ENCODE results near the gene LHFPL3. TPM values are rescaled to one million over a fixed set of nuclear protein-coding genes. Genes with fewer than 3 reads are reported as not detected.

The LHFPL3 gene
- total RNA-seq, 2 donors from 2014 or later: not detected

DNA sequence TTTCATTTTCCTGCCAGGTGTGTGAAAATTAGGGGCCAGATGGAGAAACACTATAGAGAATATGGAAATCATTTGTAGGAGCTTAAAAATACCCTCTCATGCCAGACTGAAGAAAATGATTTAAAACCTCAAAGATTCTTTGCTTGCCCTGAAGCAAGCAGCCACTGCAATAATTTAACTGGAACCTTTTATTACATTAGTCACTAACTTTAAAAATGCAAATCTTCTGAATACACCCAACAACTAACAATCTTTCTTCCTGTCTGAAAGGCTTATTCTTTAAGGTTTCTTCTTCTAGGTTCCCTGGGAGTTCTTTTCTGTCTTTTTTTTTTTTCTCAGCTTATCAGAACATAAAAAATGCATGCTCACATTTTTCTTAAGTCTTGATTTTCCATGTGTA, 447.1 kb downstream of the LHFPL3 start:
- no peaks in the 10 kb centered on the region for H3K9me3 ChIP-seq
- H3K27ac ChIP-seq: no peak overlapping the region
- ATAC-seq (ENCODE audit: insufficient number of reproducible peaks, low FRiP score, low read depth) (no peak), DNase-seq (ENCODE audit: low spot score) (no peak)
- TF ChIP-seq, protein P1, sequence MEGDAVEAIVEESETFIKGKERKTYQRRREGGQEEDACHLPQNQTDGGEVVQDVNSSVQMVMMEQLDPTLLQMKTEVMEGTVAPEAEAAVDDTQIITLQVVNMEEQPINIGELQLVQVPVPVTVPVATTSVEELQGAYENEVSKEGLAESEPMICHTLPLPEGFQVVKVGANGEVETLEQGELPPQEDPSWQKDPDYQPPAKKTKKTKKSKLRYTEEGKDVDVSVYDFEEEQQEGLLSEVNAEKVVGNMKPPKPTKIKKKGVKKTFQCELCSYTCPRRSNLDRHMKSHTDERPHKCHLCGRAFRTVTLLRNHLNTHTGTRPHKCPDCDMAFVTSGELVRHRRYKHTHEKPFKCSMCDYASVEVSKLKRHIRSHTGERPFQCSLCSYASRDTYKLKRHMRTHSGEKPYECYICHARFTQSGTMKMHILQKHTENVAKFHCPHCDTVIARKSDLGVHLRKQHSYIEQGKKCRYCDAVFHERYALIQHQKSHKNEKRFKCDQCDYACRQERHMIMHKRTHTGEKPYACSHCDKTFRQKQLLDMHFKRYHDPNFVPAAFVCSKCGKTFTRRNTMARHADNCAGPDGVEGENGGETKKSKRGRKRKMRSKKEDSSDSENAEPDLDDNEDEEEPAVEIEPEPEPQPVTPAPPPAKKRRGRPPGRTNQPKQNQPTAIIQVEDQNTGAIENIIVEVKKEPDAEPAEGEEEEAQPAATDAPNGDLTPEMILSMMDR (IDR thresholded peaks at IDR 0.05): no peak
- no peaks in the 10 kb centered on the region for H3K27me3 ChIP-seq (replicated peaks; ENCODE audit: insufficient read depth)
- H3K4me3 ChIP-seq: no peak overlapping the region
- H3K36me3 ChIP-seq: no peaks in the 10 kb centered on the region
- H3K4me1 ChIP-seq (ENCODE audit: control insufficient read depth in 1 of 2, low read depth in 2 of 2): no peaks in the 10 kb centered on the region

DNA sequence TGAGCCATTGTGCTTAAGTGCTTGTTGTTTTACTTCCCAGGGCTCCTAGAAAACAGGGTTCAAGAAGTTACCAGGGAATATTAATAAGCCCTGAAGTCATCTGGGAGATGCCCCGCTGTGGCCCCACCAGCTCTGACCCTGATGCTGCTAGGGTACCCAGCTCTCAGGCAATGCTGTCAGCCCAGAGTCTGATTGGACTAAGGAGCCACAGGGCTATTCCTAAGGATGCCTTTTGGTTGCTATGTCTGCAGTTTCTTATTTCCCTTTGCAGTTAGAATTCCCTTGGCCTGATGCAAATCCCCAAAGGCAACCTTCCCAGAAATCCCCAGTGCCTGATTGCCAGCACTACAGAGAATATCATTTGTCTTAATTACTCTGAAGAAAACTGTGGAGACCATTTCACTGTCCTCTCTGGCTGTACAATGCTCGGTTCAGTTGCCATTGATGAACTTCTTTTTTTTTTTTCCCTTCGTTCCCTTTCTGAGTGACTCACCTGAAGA, 448.9 kb downstream of the LHFPL3 start:
- TF ChIP-seq, protein P1 (IDR thresholded peaks at IDR 0.05): no peak
- no peak overlapping the region for H3K27ac ChIP-seq
- no peak for ATAC-seq (ENCODE audit: insufficient number of reproducible peaks, low FRiP score, low read depth)
- H3K9me3 ChIP-seq: no peaks in the 10 kb centered on the region
- no peaks in the 10 kb centered on the region for H3K27me3 ChIP-seq (replicated peaks; ENCODE audit: insufficient read depth)
- no peaks in the 10 kb centered on the region for H3K36me3 ChIP-seq
- no peak for DNase-seq (ENCODE audit: low spot score)
- no peak overlapping the region for H3K4me3 ChIP-seq
- H3K4me1 ChIP-seq (ENCODE audit: control insufficient read depth in 1 of 2, low read depth in 2 of 2): no peaks in the 10 kb centered on the region

DNA sequence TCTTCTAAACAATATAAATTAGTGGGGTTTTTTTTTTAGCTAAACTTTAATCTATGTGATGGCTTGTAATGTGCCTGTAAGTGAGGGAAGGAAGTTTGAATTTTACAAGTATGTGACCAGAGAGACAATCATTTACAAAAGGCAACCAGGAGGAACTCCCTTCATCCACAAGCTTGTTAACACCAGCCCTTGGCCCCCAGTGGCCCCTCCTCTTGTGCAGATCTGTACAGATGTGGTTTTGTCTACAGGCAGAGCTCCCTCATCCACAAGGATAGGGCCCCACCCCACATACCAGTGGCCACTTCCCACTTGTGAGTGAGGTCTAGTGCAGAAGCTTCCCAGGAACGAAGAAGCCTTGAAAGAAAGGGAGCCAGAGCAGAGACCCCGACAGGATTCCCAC, 451.5 kb downstream of the LHFPL3 start:
- TF ChIP-seq, protein P1 (IDR thresholded peaks at IDR 0.05): no peak
- Histone ChIP-seq H3K27me3 (replicated peaks; ENCODE audit: insufficient read depth) (no peaks in the 10 kb centered on the region), H3K4me1 (ENCODE audit: control insufficient read depth in 1 of 2, low read depth in 2 of 2) (no peaks in the 10 kb centered on the region), H3K9me3 (no peaks in the 10 kb centered on the region), H3K27ac (no peak overlapping the region), H3K36me3 (no peaks in the 10 kb centered on the region), H3K4me3 (no peak overlapping the region)
- DNase-seq (ENCODE audit: low spot score) (no peak), ATAC-seq (ENCODE audit: insufficient number of reproducible peaks, low FRiP score, low read depth) (no peak)

DNA sequence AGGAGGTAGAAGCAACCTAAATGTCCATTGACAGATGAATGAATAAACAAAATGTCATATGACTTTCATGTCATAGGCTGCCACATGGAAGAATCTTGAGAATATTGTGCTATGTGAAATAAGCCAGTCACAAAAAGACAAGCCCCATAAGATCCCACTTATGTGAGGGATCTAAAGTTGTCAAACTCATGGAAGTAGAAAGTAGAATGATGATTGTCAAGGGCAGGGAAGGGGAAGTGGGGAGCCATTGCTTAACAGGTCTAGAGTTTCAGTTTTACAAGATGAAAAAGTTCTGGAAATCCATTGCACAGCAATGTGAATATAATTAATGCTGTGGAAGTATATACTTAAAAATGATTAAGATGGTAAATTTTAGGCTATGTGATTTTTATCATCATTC, 456.3 kb downstream of the LHFPL3 start:
- Histone ChIP-seq H3K36me3 (no peaks in the 10 kb centered on the region), H3K27ac (no peak overlapping the region), H3K4me3 (no peak overlapping the region), H3K27me3 (replicated peaks; ENCODE audit: insufficient read depth) (no peaks in the 10 kb centered on the region), H3K9me3 (no peaks in the 10 kb centered on the region), H3K4me1 (ENCODE audit: control insufficient read depth in 1 of 2, low read depth in 2 of 2) (no peaks in the 10 kb centered on the region)
- DNase-seq (ENCODE audit: low spot score): no peak
- ATAC-seq (ENCODE audit: insufficient number of reproducible peaks, low FRiP score, low read depth): no peak
- TF ChIP-seq, protein P1 (IDR thresholded peaks at IDR 0.05): no peak

DNA sequence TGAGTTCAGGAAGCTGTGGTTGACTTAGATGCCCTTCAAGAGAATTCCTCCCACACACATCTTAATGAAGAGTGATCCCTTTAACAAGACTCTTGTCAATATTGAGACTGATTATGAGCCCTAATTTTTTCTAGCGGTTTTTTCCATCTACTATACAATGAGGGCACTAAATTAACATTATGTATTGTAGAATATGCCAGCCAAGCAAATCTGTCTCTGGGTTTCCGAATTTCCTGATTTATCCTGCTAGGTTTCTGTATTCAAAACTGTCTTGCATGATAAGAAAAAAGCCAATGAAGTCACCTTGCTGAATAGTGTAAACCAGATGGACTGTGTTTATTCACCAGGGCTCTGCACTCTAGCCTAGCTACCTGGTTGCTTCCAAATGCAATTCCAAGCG, 461.4 kb downstream of the LHFPL3 start:
- Histone ChIP-seq H3K36me3 (no peaks in the 10 kb centered on the region), H3K9me3 (no peaks in the 10 kb centered on the region), H3K27me3 (replicated peaks; ENCODE audit: insufficient read depth) (no peaks in the 10 kb centered on the region), H3K27ac (no peak overlapping the region), H3K4me3 (no peak overlapping the region), H3K4me1 (ENCODE audit: control insufficient read depth in 1 of 2, low read depth in 2 of 2) (no peaks in the 10 kb centered on the region)
- DNase-seq (ENCODE audit: low spot score): no peak
- TF ChIP-seq, protein P1 (IDR thresholded peaks at IDR 0.05): no peak
- no peak for ATAC-seq (ENCODE audit: insufficient number of reproducible peaks, low FRiP score, low read depth)
